ENCODE measurements around the gene AQP6. TPM values are rescaled to one million over a fixed set of nuclear protein-coding genes. Genes with fewer than 3 reads are reported as not detected.

Gene AQP6
- total and polyA plus RNA-seq, 10 of the 15 experiments (the other 5 are each of a cell fraction or from before 2014, with no cell fraction given): not detected

GRCh38 chr12:50026691-50027090, 53.9 kb downstream of the AQP6 start:
- ChIA-PET SMC1A (ENCODE audit: uncharacterized antibody, unreplicated experiment) (interaction anchor here (1.3 to 1.6 kb wide), 2 partner anchors 11 to 13 kb away, joined by 3 to 5 read pairs; no protein-coding TSS in a partner anchor), POLR2A (no interaction called here), CTCF (interaction anchor here (1.5 to 15.2 kb wide), 4 partner anchors 11 to 60 kb away, joined by 4 to 114 read pairs (median 6); no protein-coding TSS in a partner anchor), RAD21 (ENCODE audit: unreplicated experiment) (no interaction called here)
- DNase-seq (ENCODE audit: low read depth, low spot score): no peak
- no peak for FAIRE-seq
- no peaks in the 10 kb centered on the region for H3K36me3 ChIP-seq (ENCODE audit: control insufficient read depth in 2 of 2, insufficient read depth in 2 of 2, low read length in 1 of 2)
- H3K27me3 ChIP-seq (replicated peaks in 1 of 2; ENCODE audit: control insufficient read depth in 2 of 2, insufficient read depth in 2 of 2, low read length in 1 of 2): no peaks in the 10 kb centered on the region
- H4K20me1 ChIP-seq (ENCODE audit: control insufficient read depth, insufficient read depth): no peaks in the 10 kb centered on the region
- intact Hi-C loops (cut with micrococcal nuclease; ENCODE audit: unreplicated experiment) (no loop called here), in situ Hi-C loops (cut with MboI) (no loop called here)
- H3K9ac ChIP-seq (ENCODE audit: control insufficient read depth, insufficient read depth, low read length): no peak overlapping the region
- no peak overlapping the region for H2AFZ ChIP-seq (ENCODE audit: control insufficient read depth, low read depth, low read length)
- peaks cover 34% of the 10 kb centered on the region for H3K79me2 ChIP-seq (ENCODE audit: control insufficient read depth, insufficient read depth, low read length)
- H3K9me3 ChIP-seq (replicated peaks; ENCODE audit: control insufficient read depth, insufficient read depth, low read length): no peaks in the 10 kb centered on the region
- H3K27ac ChIP-seq (ENCODE audit: control insufficient read depth, insufficient read depth): no peak overlapping the region
- 0 out of 2 replicates have a peak, but pooled peaks cover 3% of the 10 kb centered on the region for H3K4me1 ChIP-seq (ENCODE audit: control insufficient read depth, insufficient read depth, low read length)
- no peak for ATAC-seq
- H3K4me3 ChIP-seq: no peak overlapping the region
- H3K4me2 ChIP-seq (ENCODE audit: control insufficient read depth, insufficient read depth): no peak overlapping the region
- no TSS peak for BruUV-seq (replicated peaks)
- no peak for TF ChIP-seq E4F1 (IDR thresholded peaks at IDR 0.05; ENCODE audit: borderline replicate concordance, partially characterized antibody)
- TF ChIP-seq CREM (IDR thresholded peaks at IDR 0.05; ENCODE audit: low read depth): no peak
- no peak for TF ChIP-seq STAT1 (conservative IDR thresholded peaks at IDR 0.05)
- TF ChIP-seq USF1 (IDR thresholded peaks at IDR 0.05; ENCODE audit: borderline replicate concordance, extremely low read length, insufficient read depth, low read depth, low read length): no peak
- 86% methylated on average over 3 of the region's 3 CpGs for WGBS (ENCODE audit: insufficient coverage, insufficient replicate concordance, low lambda C conversion rate, missing lambda C conversion rate)

Other genes starting within 250 kb of the AQP6 start
Only the 7 nearest of the 12 such genes appear.
- 5.8 and 6.0 TPM in 2 replicates for gene BCDIN3D, start 129.8 kb upstream of the AQP6 start, total RNA-seq (2014; rRNA removed)
- 6.2 and 6.4 TPM in 2 replicates for gene BCDIN3D, start 129.8 kb upstream of the AQP6 start, total RNA-seq (2014; rRNA removed; fragmentation: Illumina TruSeq; extraction: Trizol)
- 5.6 and 7.1 TPM in 2 replicates for gene BCDIN3D, start 129.8 kb upstream of the AQP6 start, total RNA-seq (2021)
- gene BCDIN3D, start 129.8 kb upstream of the AQP6 start, polyA plus RNA-seq (2011; rRNA removed): 3.7 and 4.1 TPM in 2 replicates
- 6.7 and 7.8 TPM in 2 replicates for gene BCDIN3D, start 129.8 kb upstream of the AQP6 start, polyA plus RNA-seq (2014; fragmentation: Illumina TruSeq; extraction: Trizol)
- gene BCDIN3D, start 129.8 kb upstream of the AQP6 start, polyA plus RNA-seq (2014; fragmentation: Nextera tagmentation; extraction: Ambion mirVana): 1 to 10 TPM; 5.5 to 6.3 TPM
- gene BCDIN3D, start 129.8 kb upstream of the AQP6 start, polyA plus RNA-seq (2014; rRNA removed): 4.7 and 7.2 TPM in 2 replicates
- 1 to 10 TPM; 6.5 to 6.8 TPM for gene BCDIN3D, start 129.8 kb upstream of the AQP6 start, polyA plus RNA-seq (2016; fragmentation: Nextera tagmentation; extraction: Ambion mirVana)
- gene FAIM2, start 69.0 kb upstream of the AQP6 start, total RNA-seq (2014; rRNA removed): not detected in 2 replicates
- gene FAIM2, start 69.0 kb upstream of the AQP6 start, total RNA-seq (2014; rRNA removed; fragmentation: Illumina TruSeq; extraction: Trizol): not detected in 2 replicates
- not detected in 2 replicates for gene FAIM2, start 69.0 kb upstream of the AQP6 start, total RNA-seq (2021)
- not detected in 2 replicates for gene FAIM2, start 69.0 kb upstream of the AQP6 start, polyA plus RNA-seq (2011; rRNA removed)
- not detected in 2 replicates for gene FAIM2, start 69.0 kb upstream of the AQP6 start, polyA plus RNA-seq (2014; fragmentation: Illumina TruSeq; extraction: Trizol)
- gene FAIM2, start 69.0 kb upstream of the AQP6 start, polyA plus RNA-seq (2014; fragmentation: Nextera tagmentation; extraction: Ambion mirVana): not detected
- not detected in 2 replicates for gene FAIM2, start 69.0 kb upstream of the AQP6 start, polyA plus RNA-seq (2014; rRNA removed)
- not detected for gene FAIM2, start 69.0 kb upstream of the AQP6 start, polyA plus RNA-seq (2016; fragmentation: Nextera tagmentation; extraction: Ambion mirVana)
- not detected in 2 replicates for gene AQP2, start 22.2 kb upstream of the AQP6 start, total RNA-seq (2014; rRNA removed)
- gene AQP2, start 22.2 kb upstream of the AQP6 start, total RNA-seq (2014; rRNA removed; fragmentation: Illumina TruSeq; extraction: Trizol): not detected in 2 replicates
- not detected in 2 replicates for gene AQP2, start 22.2 kb upstream of the AQP6 start, total RNA-seq (2021)
- gene AQP2, start 22.2 kb upstream of the AQP6 start, polyA plus RNA-seq (2011; rRNA removed): not detected in 2 replicates
- not detected in 2 replicates for gene AQP2, start 22.2 kb upstream of the AQP6 start, polyA plus RNA-seq (2014; fragmentation: Illumina TruSeq; extraction: Trizol)
- gene AQP2, start 22.2 kb upstream of the AQP6 start, polyA plus RNA-seq (2014; fragmentation: Nextera tagmentation; extraction: Ambion mirVana): not detected
- gene AQP2, start 22.2 kb upstream of the AQP6 start, polyA plus RNA-seq (2014; rRNA removed): not detected in 2 replicates
- not detected for gene AQP2, start 22.2 kb upstream of the AQP6 start, polyA plus RNA-seq (2016; fragmentation: Nextera tagmentation; extraction: Ambion mirVana)
- gene AQP5, start 11.1 kb upstream of the AQP6 start, total RNA-seq (2014; rRNA removed): not detected in 2 replicates
- not detected in 2 replicates for gene AQP5, start 11.1 kb upstream of the AQP6 start, total RNA-seq (2014; rRNA removed; fragmentation: Illumina TruSeq; extraction: Trizol)
- gene AQP5, start 11.1 kb upstream of the AQP6 start, total RNA-seq (2021): not detected in 2 replicates
- gene AQP5, start 11.1 kb upstream of the AQP6 start, polyA plus RNA-seq (2011; rRNA removed): not detected in 2 replicates
- not detected in 2 replicates for gene AQP5, start 11.1 kb upstream of the AQP6 start, polyA plus RNA-seq (2014; fragmentation: Illumina TruSeq; extraction: Trizol)
- not detected for gene AQP5, start 11.1 kb upstream of the AQP6 start, polyA plus RNA-seq (2014; fragmentation: Nextera tagmentation; extraction: Ambion mirVana)
- not detected in 2 replicates for gene AQP5, start 11.1 kb upstream of the AQP6 start, polyA plus RNA-seq (2014; rRNA removed)
- not detected for gene AQP5, start 11.1 kb upstream of the AQP6 start, polyA plus RNA-seq (2016; fragmentation: Nextera tagmentation; extraction: Ambion mirVana)
- 68.3 and 76.5 TPM in 2 replicates for gene RACGAP1, start 52.5 kb downstream of the AQP6 start, total RNA-seq (2014; rRNA removed)
- gene RACGAP1, start 52.5 kb downstream of the AQP6 start, total RNA-seq (2014; rRNA removed; fragmentation: Illumina TruSeq; extraction: Trizol): 74.2 and 75.9 TPM in 2 replicates
- gene RACGAP1, start 52.5 kb downstream of the AQP6 start, total RNA-seq (2021): 87.9 and 95.5 TPM in 2 replicates
- 86.0 and 113 TPM in 2 replicates for gene RACGAP1, start 52.5 kb downstream of the AQP6 start, polyA plus RNA-seq (2011; rRNA removed)
- gene RACGAP1, start 52.5 kb downstream of the AQP6 start, polyA plus RNA-seq (2014; fragmentation: Illumina TruSeq; extraction: Trizol): 82.0 and 93.1 TPM in 2 replicates
- 10 to 100 TPM; 32.4 to 40.7 TPM for gene RACGAP1, start 52.5 kb downstream of the AQP6 start, polyA plus RNA-seq (2014; fragmentation: Nextera tagmentation; extraction: Ambion mirVana)
- gene RACGAP1, start 52.5 kb downstream of the AQP6 start, polyA plus RNA-seq (2014; rRNA removed): 47.3 and 59.2 TPM in 2 replicates
- gene RACGAP1, start 52.5 kb downstream of the AQP6 start, polyA plus RNA-seq (2016; fragmentation: Nextera tagmentation; extraction: Ambion mirVana): 10 to 100 TPM; 78.2 TPM
- 0.05 and 0.28 TPM in 2 replicates for gene ASIC1, start 84.6 kb downstream of the AQP6 start, total RNA-seq (2014; rRNA removed)
- gene ASIC1, start 84.6 kb downstream of the AQP6 start, total RNA-seq (2014; rRNA removed; fragmentation: Illumina TruSeq; extraction: Trizol): not detected in 2 replicates
- 0.13 and 0.26 TPM in 2 replicates for gene ASIC1, start 84.6 kb downstream of the AQP6 start, total RNA-seq (2021)
- gene ASIC1, start 84.6 kb downstream of the AQP6 start, polyA plus RNA-seq (2011; rRNA removed): 0.14 and 0.27 TPM in 2 replicates
- 0.08 and 0.09 TPM in 2 replicates for gene ASIC1, start 84.6 kb downstream of the AQP6 start, polyA plus RNA-seq (2014; fragmentation: Illumina TruSeq; extraction: Trizol)
- gene ASIC1, start 84.6 kb downstream of the AQP6 start, polyA plus RNA-seq (2014; fragmentation: Nextera tagmentation; extraction: Ambion mirVana): under 1 TPM in 1 of 2 experiments, not detected in 1; 0.02 TPM
- gene ASIC1, start 84.6 kb downstream of the AQP6 start, polyA plus RNA-seq (2014; rRNA removed): 0.01 and 0.15 TPM in 2 replicates
- not detected for gene ASIC1, start 84.6 kb downstream of the AQP6 start, polyA plus RNA-seq (2016; fragmentation: Nextera tagmentation; extraction: Ambion mirVana)
- 83.2 and 90.4 TPM in 2 replicates for gene SMARCD1, start 112.4 kb downstream of the AQP6 start, total RNA-seq (2014; rRNA removed)
- 46.6 and 51.7 TPM in 2 replicates for gene SMARCD1, start 112.4 kb downstream of the AQP6 start, total RNA-seq (2014; rRNA removed; fragmentation: Illumina TruSeq; extraction: Trizol)
- gene SMARCD1, start 112.4 kb downstream of the AQP6 start, total RNA-seq (2021): 78.7 and 90.1 TPM in 2 replicates
- 38.7 and 67.2 TPM in 2 replicates for gene SMARCD1, start 112.4 kb downstream of the AQP6 start, polyA plus RNA-seq (2011; rRNA removed)
- gene SMARCD1, start 112.4 kb downstream of the AQP6 start, polyA plus RNA-seq (2014; fragmentation: Illumina TruSeq; extraction: Trizol): 92.4 and 96.2 TPM in 2 replicates
- 1 to 10 TPM; 1.4 to 2.9 TPM for gene SMARCD1, start 112.4 kb downstream of the AQP6 start, polyA plus RNA-seq (2014; fragmentation: Nextera tagmentation; extraction: Ambion mirVana)
- gene SMARCD1, start 112.4 kb downstream of the AQP6 start, polyA plus RNA-seq (2014; rRNA removed): 66.1 and 97.4 TPM in 2 replicates
- gene SMARCD1, start 112.4 kb downstream of the AQP6 start, polyA plus RNA-seq (2016; fragmentation: Nextera tagmentation; extraction: Ambion mirVana): 10 to 100 TPM; 12.6 to 13.4 TPM